ENCODE results near the gene ZPLD1.

DNA sequence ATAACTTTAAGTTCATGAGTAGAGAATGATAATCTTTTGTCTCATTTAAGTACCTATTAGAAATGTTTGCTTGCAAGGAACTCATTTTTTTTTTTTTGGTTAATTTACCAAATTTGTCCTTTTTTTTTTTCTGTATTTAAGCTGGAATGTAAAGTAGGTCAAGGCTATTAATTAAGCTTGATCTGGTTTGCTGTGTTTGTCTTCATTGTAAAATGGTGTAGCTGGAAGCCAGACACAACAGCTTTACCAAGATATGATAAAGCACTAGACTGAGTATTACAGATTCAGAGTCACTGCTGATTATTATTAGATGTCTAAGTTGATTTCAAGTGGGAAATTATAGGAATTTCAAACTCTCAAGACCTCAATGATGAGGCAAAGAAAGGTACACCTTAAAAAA is 15.0 kb upstream of the ZPLD1 start:
- TF ChIP-seq, protein P1, sequence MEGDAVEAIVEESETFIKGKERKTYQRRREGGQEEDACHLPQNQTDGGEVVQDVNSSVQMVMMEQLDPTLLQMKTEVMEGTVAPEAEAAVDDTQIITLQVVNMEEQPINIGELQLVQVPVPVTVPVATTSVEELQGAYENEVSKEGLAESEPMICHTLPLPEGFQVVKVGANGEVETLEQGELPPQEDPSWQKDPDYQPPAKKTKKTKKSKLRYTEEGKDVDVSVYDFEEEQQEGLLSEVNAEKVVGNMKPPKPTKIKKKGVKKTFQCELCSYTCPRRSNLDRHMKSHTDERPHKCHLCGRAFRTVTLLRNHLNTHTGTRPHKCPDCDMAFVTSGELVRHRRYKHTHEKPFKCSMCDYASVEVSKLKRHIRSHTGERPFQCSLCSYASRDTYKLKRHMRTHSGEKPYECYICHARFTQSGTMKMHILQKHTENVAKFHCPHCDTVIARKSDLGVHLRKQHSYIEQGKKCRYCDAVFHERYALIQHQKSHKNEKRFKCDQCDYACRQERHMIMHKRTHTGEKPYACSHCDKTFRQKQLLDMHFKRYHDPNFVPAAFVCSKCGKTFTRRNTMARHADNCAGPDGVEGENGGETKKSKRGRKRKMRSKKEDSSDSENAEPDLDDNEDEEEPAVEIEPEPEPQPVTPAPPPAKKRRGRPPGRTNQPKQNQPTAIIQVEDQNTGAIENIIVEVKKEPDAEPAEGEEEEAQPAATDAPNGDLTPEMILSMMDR (conservative IDR thresholded peaks at IDR 0.05; ENCODE audit: low read depth, low read length) = no peak
- no peak for TF ChIP-seq EZH2 (IDR thresholded peaks at IDR 0.05; ENCODE audit: borderline replicate concordance, low read depth, low read length, poor library complexity, severe bottlenecking)

Measured in A673 (cell line).